VCaP (cell line): ENCODE data around the gene ADTRP.

Source experiments
- H3K27ac ChIP-seq: fragments of 450-650 bp; 2 replicates; pipeline ENCODE4 v1.5.1; 2017
- CTCF ChIP-seq: fragments of 450-650 bp; conservative IDR thresholded peaks from 2 replicates; pipeline ENCODE4 v1.5.1; 2017; ENCODE audit warnings: mild to moderate bottlenecking, moderate library complexity

The ADTRP gene

GRCh38 chr6:11711003-11711983, 67.3 kb downstream of the ADTRP start:
- H3K27ac ChIP-seq: no peak overlapping the region
- no peak for TF ChIP-seq CTCF

GRCh38 chr6:11710311-11710761, 68.3 kb downstream of the ADTRP start:
- TF ChIP-seq CTCF: no peak
- no peak overlapping the region for H3K27ac ChIP-seq

GRCh38 chr6:11706171-11706570, 72.4 kb downstream of the ADTRP start:
- no peak overlapping the region for H3K27ac ChIP-seq
- TF ChIP-seq CTCF: no peak

GRCh38 chr6:11705483-11705882, 73.1 kb downstream of the ADTRP start:
- no peak for TF ChIP-seq CTCF
- no peak overlapping the region for H3K27ac ChIP-seq

- TF ChIP-seq CTCF: no peak
Measured at GRCh38 chr6:11705069-11705468, 73.5 kb downstream of the ADTRP start.

GRCh38 chr6:11703725-11704124, 74.9 kb downstream of the ADTRP start:
- no peak overlapping the region for H3K27ac ChIP-seq
- no peak for TF ChIP-seq CTCF

More at GRCh38 chr6:11705069-11705468, 73.5 kb downstream of the ADTRP start:
- H3K27ac ChIP-seq: no peak overlapping the region

- H3K27ac ChIP-seq: no peak overlapping the region
Measured at GRCh38 chr6:11702500-11703130, 76.0 kb downstream of the ADTRP start.

More at GRCh38 chr6:11702500-11703130, 76.0 kb downstream of the ADTRP start:
- no peak for TF ChIP-seq CTCF
